ENCODE data around the gene SGPP1.

DNA sequence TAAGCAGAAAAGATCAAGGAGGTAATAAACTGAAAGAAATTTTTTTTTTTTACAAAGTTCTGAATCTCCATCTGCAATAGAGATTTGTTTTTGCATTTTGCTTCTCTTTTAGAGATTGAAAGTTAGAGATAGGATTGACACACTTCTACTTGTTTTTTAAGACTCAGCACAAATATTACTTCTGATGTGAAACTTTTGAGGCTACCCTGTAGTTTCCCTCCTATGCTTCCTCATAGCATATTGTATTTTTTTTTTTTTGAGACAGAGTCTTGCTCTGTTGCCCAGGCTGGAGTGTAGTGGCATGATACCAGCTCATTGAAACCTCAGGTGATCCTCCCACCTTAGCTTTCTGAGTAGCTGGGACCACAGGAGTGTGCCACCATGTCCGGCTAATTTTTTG, 32.1 kb upstream of the SGPP1 start:
- TF ChIP-seq FOXM1 (IDR thresholded peaks at IDR 0.05; ENCODE audit: borderline replicate concordance) (no peak), CTBP1 (IDR thresholded peaks at IDR 0.05; ENCODE audit: borderline replicate concordance) (no peak), BHLHE40 (IDR thresholded peaks at IDR 0.05; ENCODE audit: borderline replicate concordance) (no peak), HDGF (IDR thresholded peaks at IDR 0.05; ENCODE audit: borderline replicate concordance) (no peak), L3MBTL2 (conservative IDR thresholded peaks at IDR 0.05) (no peak)
